Measurements from ENCODE around the gene MAGI3. TPM values are rescaled to one million over a fixed set of nuclear protein-coding genes. Genes with fewer than 3 reads are reported as not detected.

MAGI3 gene
- total and polyA plus RNA-seq, 9 donors, result 5.3 to 20.8 (median 15.4) TPM

GRCh38 chr1:113691184-113691583 lies 300.9 kb downstream of the MAGI3 start:
- 92 to 96% (median 94%) methylated on average over 2 of the region's 2 CpGs for WGBS, 3 donors

GRCh38 chr1:113692342-113692741 lies 302.0 kb downstream of the MAGI3 start:
- TF ChIP-seq POLR2A (IDR thresholded peaks at IDR 0.05), result no peak
- no peak for TF ChIP-seq CTCF (IDR thresholded peaks at IDR 0.05)
- TF ChIP-seq EP300 (IDR thresholded peaks at IDR 0.05), result no peak
- WGBS, 3 donors, result 85 to 93% (median 91%) methylated on average over 2 of the region's 2 CpGs
- H3K4me1 ChIP-seq (ENCODE audit: insufficient read depth), result no peaks in the 10 kb centered on the region
- DNase-seq, result no peak
- intact Hi-C loops (cut with DNase I), result no loop called here
- H3K36me3 ChIP-seq, result no peaks in the 10 kb centered on the region
- H3K27ac ChIP-seq, result no peak overlapping the region
- no peaks in the 10 kb centered on the region for H3K27me3 ChIP-seq
- H3K4me3 ChIP-seq, result no peak overlapping the region
- no peaks in the 10 kb centered on the region for H3K9me3 ChIP-seq

More at GRCh38 chr1:113691184-113691583, 300.9 kb downstream of the MAGI3 start:
- Histone ChIP-seq H3K9me3 (no peaks in the 10 kb centered on the region), H3K4me3 (no peak overlapping the region), H3K27ac (no peak overlapping the region), H3K27me3 (no peaks in the 10 kb centered on the region), H3K36me3 (no peaks in the 10 kb centered on the region), H3K4me1 (ENCODE audit: insufficient read depth) (no peaks in the 10 kb centered on the region)
- no peak for DNase-seq
- intact Hi-C loops (cut with DNase I), result no loop called here
- TF ChIP-seq CTCF (IDR thresholded peaks at IDR 0.05) (no peak), POLR2A (IDR thresholded peaks at IDR 0.05) (no peak), EP300 (IDR thresholded peaks at IDR 0.05) (no peak)

GRCh38 chr1:113692824-113693431 lies 302.6 kb downstream of the MAGI3 start:
- Histone ChIP-seq H3K27ac (no peak overlapping the region), H3K36me3 (no peaks in the 10 kb centered on the region), H3K4me1 (ENCODE audit: insufficient read depth) (no peaks in the 10 kb centered on the region), H3K9me3 (no peaks in the 10 kb centered on the region), H3K27me3 (no peaks in the 10 kb centered on the region), H3K4me3 (no peak overlapping the region)
- 96 to 97% (median 97%) methylated on average over 4 of the region's 4 CpGs for WGBS, 3 donors
- TF ChIP-seq CTCF (IDR thresholded peaks at IDR 0.05) (no peak), EP300 (IDR thresholded peaks at IDR 0.05) (no peak), POLR2A (IDR thresholded peaks at IDR 0.05) (no peak)
- no peak for DNase-seq
- intact Hi-C loops (cut with DNase I), result no loop called here

GRCh38 chr1:113694910-113695309 lies 304.6 kb downstream of the MAGI3 start:
- Histone ChIP-seq H3K9me3 (no peaks in the 10 kb centered on the region), H3K36me3 (no peaks in the 10 kb centered on the region), H3K4me3 (no peak overlapping the region), H3K4me1 (ENCODE audit: insufficient read depth) (no peaks in the 10 kb centered on the region), H3K27me3 (no peaks in the 10 kb centered on the region), H3K27ac (no peak overlapping the region)
- intact Hi-C loops (cut with DNase I), result no loop called here
- TF ChIP-seq CTCF (IDR thresholded peaks at IDR 0.05) (no peak), POLR2A (IDR thresholded peaks at IDR 0.05) (no peak), EP300 (IDR thresholded peaks at IDR 0.05) (no peak)
- DNase-seq, result no peak
